Ureter (tissue), 1 donor: ENCODE measurements around the gene CIART. TPM values are rescaled to one million over a fixed set of nuclear protein-coding genes. Genes with fewer than 3 reads are reported as not detected.
"Not testable (repeated sequence)": the region's sequence is repeated elsewhere in the genome, so short reads cannot be mapped to it uniquely, and the experiment has no call there.

ENCODE experiments used
- DNase-seq: peaks from one replicate; pipeline ENCODE4 v3.0.0-alpha.2; 2020; ENCODE audit warnings: low spot score
- total RNA-seq: library from RNA; stranded (reverse); gene quantifications from one replicate; pipeline ENCODE4 v1.2.4, GENCODE V29; 2023
- donor health status: DM: yes; HTN: yes; CAD: no.

The CIART gene
- total RNA-seq, 1 donor from 2014 or later = 8.0 TPM

GRCh38 chr1:150262388-150263320, 19.7 kb upstream of the CIART start:
- no peak for DNase-seq

- DNase-seq = no peak
Observed at GRCh38 chr1:150263549-150263948, 18.8 kb upstream of the CIART start.

- DNase-seq = no peak
Observed at GRCh38 chr1:150267896-150268295, 14.5 kb upstream of the CIART start.

GRCh38 chr1:150268340-150268704, 14.0 kb upstream of the CIART start:
- peak; percentile 59 for DNase-seq

GRCh38 chr1:150268705-150269403, 13.5 kb upstream of the CIART start, which contains the start of gene APH1A:
Gene APH1A, minus strand, starts transcription at chr1:150269016. Its CDS starts 206 bp downstream, at chr1:150268810.
- DNase-seq = peak; percentile 98

GRCh38 chr1:150269451-150269850, 12.9 kb upstream of the CIART start:
- DNase-seq = no peak

GRCh38 chr1:150271291-150271959, 10.9 kb upstream of the CIART start:
- no peak for DNase-seq

GRCh38 chr1:150273311-150273710, 9.0 kb upstream of the CIART start:
- no peak for DNase-seq

GRCh38 chr1:150280138-150280707, 2.1 kb upstream of the CIART start:
- DNase-seq = no peak

- DNase-seq = peak; percentile 77
Observed at GRCh38 chr1:150281221-150281757, 1.1 kb upstream of the CIART start.

GRCh38 chr1:150282558-150282958, 204 bp downstream of the CIART start:
- no peak for DNase-seq

- DNase-seq = no peak
Observed at GRCh38 chr1:150283260-150283659, 906 bp downstream of the CIART start.

GRCh38 chr1:150288382-150288781, 6.0 kb downstream of the CIART start:
- DNase-seq = no peak

- DNase-seq = no peak
Observed at GRCh38 chr1:150288822-150289221, 6.5 kb downstream of the CIART start.

- DNase-seq = peak; percentile 92
Observed at GRCh38 chr1:150293433-150294253, 11.3 kb downstream of the CIART start, which contains the start of gene MRPS21. Gene MRPS21, plus strand, starts transcription at chr1:150293861. Its CDS starts 506 bp downstream, at chr1:150294367.

- no peak for DNase-seq
Observed at GRCh38 chr1:150295476-150295875, 13.1 kb downstream of the CIART start.

- no peak for DNase-seq
Observed at GRCh38 chr1:150299716-150300115, 17.4 kb downstream of the CIART start.

GRCh38 chr1:150302338-150302737, 20.0 kb downstream of the CIART start:
- no peak for DNase-seq

- no peak for DNase-seq
Observed at GRCh38 chr1:150302902-150303301, 20.5 kb downstream of the CIART start.

- DNase-seq = not testable (repeated sequence)
Observed at GRCh38 chr1:150308585-150308984, 26.2 kb downstream of the CIART start.
